Hepatocyte (in vitro differentiated cells): ENCODE results near the gene SARS2. TPM values are rescaled to one million over a fixed set of nuclear protein-coding genes. Genes with fewer than 3 reads are reported as not detected.

ENCODE experiments used
- DNase-seq: peaks from one replicate; pipeline ENCODE4 v3.0.0-alpha.2; 2016; ENCODE audit warnings: low spot score
- H2AFZ ChIP-seq: fragments of 200-600 bp; sonication (generic); 2 replicates; pipeline ENCODE4 v1.6.0; 2016; ENCODE audit warnings: antibody characterized with exemption, mild to moderate bottlenecking
- H3K27ac ChIP-seq: fragments of 200-600 bp; sonication (generic); 2 replicates; pipeline ENCODE4 v1.5.1; 2016; ENCODE audit warnings: mild to moderate bottlenecking
- H3K27me3 ChIP-seq: fragments of 200-600 bp; sonication (generic); 2 replicates; pipeline ENCODE4 v1.6.1; 2016
- H3K36me3 ChIP-seq: fragments of 200-600 bp; sonication (generic); replicated peaks from 2 replicates; pipeline ENCODE4 v1.5.1; 2016; ENCODE audit warnings: low read depth; ENCODE audit not compliant: insufficient read depth
- H3K4me1 ChIP-seq: fragments of 200-600 bp; sonication (generic); 2 replicates; pipeline ENCODE4 v1.5.1; 2016; ENCODE audit warnings: mild to moderate bottlenecking, moderate library complexity; ENCODE audit not compliant: insufficient read depth
- H3K4me2 ChIP-seq: fragments of 200-600 bp; sonication (generic); 2 replicates; pipeline ENCODE4 v1.6.0; 2016
- H3K4me3 ChIP-seq: fragments of 200-600 bp; sonication (generic); 2 replicates; pipeline ENCODE4 v1.5.1; 2016; ENCODE audit warnings: mild to moderate bottlenecking
- H3K79me2 ChIP-seq: fragments of 200-600 bp; sonication (generic); 2 replicates; pipeline ENCODE4 v1.6.0; 2017; ENCODE audit warnings: mild to moderate bottlenecking
- H3K9me2 ChIP-seq: fragments of 200-600 bp; sonication (generic); replicated peaks from 2 replicates; pipeline ENCODE4 v1.6.0; 2017; ENCODE audit warnings: mild to moderate bottlenecking; ENCODE audit not compliant: insufficient read depth
- H3K9me3 ChIP-seq: fragments of 200-600 bp; sonication (generic); 2 replicates; pipeline ENCODE4 v1.5.1; 2016; ENCODE audit warnings: low read depth, mild to moderate bottlenecking
- H4K20me1 ChIP-seq: fragments of 200-600 bp; sonication (generic); 2 replicates; pipeline ENCODE4 v1.6.0; 2016; ENCODE audit warnings: mild to moderate bottlenecking; ENCODE audit not compliant: insufficient read depth, poor library complexity, severe bottlenecking
- CTCF ChIP-seq: fragments of 200-600 bp; sonication (generic); IDR thresholded peaks from 2 replicates; pipeline ENCODE4 v1.5.1; 2016; ENCODE audit warnings: antibody characterized with exemption, mild to moderate bottlenecking; ENCODE audit not compliant: poor library complexity
- EZH2 ChIP-seq: fragments of 200-600 bp; sonication (generic); IDR thresholded peaks from 2 replicates; pipeline ENCODE4 v1.6.1; 2016; ENCODE audit warnings: antibody characterized with exemption, mild to moderate bottlenecking, borderline replicate concordance
- EZH2phosphoT487 ChIP-seq: fragments of 200-600 bp; sonication (generic); IDR thresholded peaks from one replicate; pipeline ENCODE4 v1.6.1; 2018; ENCODE audit warnings: antibody characterized with exemption, mild to moderate bottlenecking, low read depth, moderate library complexity; ENCODE audit not compliant: unreplicated experiment, severe bottlenecking
- WGBS: methylation state at CpG from one replicate; pipeline ENCODE4 v1.1.6; 2016; ENCODE audit warnings: low lambda C conversion rate; ENCODE audit errors: missing lambda C conversion rate; 5-methylcytosine and 5-hydroxymethylcytosine counted together
- polyA plus RNA-seq: library from polyadenylated mRNA; unstranded; fragments of >200 nt; fragmentation: Nextera tagmentation; extraction: Ambion mirVana; gene quantifications from 2 replicates; pipeline ENCODE4 v1.2.1, GENCODE V29; 2016
- total RNA-seq: library from RNA; depleted of rRNA; stranded (reverse); fragments of >200 nt; gene quantifications from 2 replicates; pipeline ENCODE4 v1.2.3, GENCODE V29; 2014

The SARS2 gene
- total and polyA plus RNA-seq, 2 experiments from 2014 or later: 24.2 to 47.7 TPM

GRCh38 chr19:38964738-38965137 lies 34.2 kb upstream of the SARS2 start:
- H3K4me2 ChIP-seq: no peak overlapping the region
- TF ChIP-seq EZH2phosphoT487 (no peak), EZH2 (no peak), CTCF (no peak)
- no peaks in the 10 kb centered on the region for H3K4me1 ChIP-seq
- no peaks in the 10 kb centered on the region for H3K27me3 ChIP-seq
- H3K27ac ChIP-seq: no peak overlapping the region
- WGBS: 95% methylated on average over 2 of the region's 2 CpGs
- no peak overlapping the region for H2AFZ ChIP-seq
- DNase-seq: no peak
- H3K9me2 ChIP-seq: no peaks in the 10 kb centered on the region
- H3K9me3 ChIP-seq: no peaks in the 10 kb centered on the region
- H3K4me3 ChIP-seq: no peak overlapping the region
- H3K36me3 ChIP-seq: no peaks in the 10 kb centered on the region
- peaks cover 4% of the 10 kb centered on the region for H4K20me1 ChIP-seq
- peaks cover 57% of the 10 kb centered on the region for H3K79me2 ChIP-seq

GRCh38 chr19:38959618-38960017 lies 29.1 kb upstream of the SARS2 start:
- Histone ChIP-seq H3K27ac (no peak overlapping the region), H3K9me2 (no peaks in the 10 kb centered on the region), H3K79me2 (peaks cover 25% of the 10 kb centered on the region), H3K4me1 (no peaks in the 10 kb centered on the region), H3K4me3 (no peak overlapping the region), H3K9me3 (no peaks in the 10 kb centered on the region), H3K27me3 (no peaks in the 10 kb centered on the region), H3K4me2 (no peak overlapping the region), H2AFZ (no peak overlapping the region), H3K36me3 (no peaks in the 10 kb centered on the region), H4K20me1 (peaks cover under 1% of the 10 kb centered on the region)
- no peak for TF ChIP-seq EZH2
- no peak for TF ChIP-seq CTCF
- no peak for TF ChIP-seq EZH2phosphoT487
- WGBS: 92% methylated on average over 5 of the region's 5 CpGs
- DNase-seq: no peak

- WGBS: 100% methylated on average over 2 of the region's 2 CpGs
- peaks cover 25% of the 10 kb centered on the region for H3K79me2 ChIP-seq
- peaks cover 4% of the 10 kb centered on the region for H3K4me1 ChIP-seq
- no peak overlapping the region for H2AFZ ChIP-seq
- H3K9me2 ChIP-seq: no peaks in the 10 kb centered on the region
- TF ChIP-seq EZH2: no peak
- TF ChIP-seq CTCF: no peak
- TF ChIP-seq EZH2phosphoT487: no peak
- no peak overlapping the region for H3K4me2 ChIP-seq
- no peaks in the 10 kb centered on the region for H3K9me3 ChIP-seq
- no peaks in the 10 kb centered on the region for H4K20me1 ChIP-seq
- H3K4me3 ChIP-seq: no peak overlapping the region
- no peak for DNase-seq
- no peak overlapping the region for H3K27ac ChIP-seq
- no peaks in the 10 kb centered on the region for H3K36me3 ChIP-seq
- no peaks in the 10 kb centered on the region for H3K27me3 ChIP-seq
Measured at GRCh38 chr19:38958301-38958700, 27.7 kb upstream of the SARS2 start.

GRCh38 chr19:38956264-38956663 lies 25.7 kb upstream of the SARS2 start:
- Histone ChIP-seq H3K4me2 (no peak overlapping the region), H3K4me3 (no peak overlapping the region), H3K36me3 (no peaks in the 10 kb centered on the region), H3K9me3 (no peaks in the 10 kb centered on the region), H2AFZ (no peak overlapping the region), H3K9me2 (no peaks in the 10 kb centered on the region), H3K27me3 (no peaks in the 10 kb centered on the region), H3K79me2 (peaks cover 20% of the 10 kb centered on the region), H3K4me1 (peaks cover 9% of the 10 kb centered on the region), H4K20me1 (no peaks in the 10 kb centered on the region), H3K27ac (no peak overlapping the region)
- TF ChIP-seq EZH2phosphoT487 (no peak), CTCF (no peak), EZH2 (no peak)
- WGBS: 83% methylated on average over 2 of the region's 2 CpGs
- DNase-seq: no peak
